GOT3 (cell line): Measurements from ENCODE around the gene PHGDH.

Experiments
- DNase-seq: peaks from one replicate; lab custom pipeline; 2025; ENCODE audit warnings: mixed read lengths; lab: John Stamatoyannopoulos, UW

The PHGDH gene

GRCh38 chr1:119791377-119791776, 79.6 kb downstream of the PHGDH start:
- no peak for DNase-seq
